K562 (cell line): ENCODE data around the gene SSH3. TPM values are rescaled to one million over a fixed set of nuclear protein-coding genes. Genes with fewer than 3 reads are reported as not detected.

Experiments
- ASH1L ChIP-seq: fragments of 450-650 bp; IDR thresholded peaks from 2 replicates; pipeline ENCODE4 v1.6.1; 2018; ENCODE audit warnings: borderline replicate concordance, mild to moderate bottlenecking, low read depth; ENCODE audit not compliant: partially characterized antibody
- BHLHE40 ChIP-seq: IDR thresholded peaks from 2 replicates; pipeline ENCODE4 v1.6.1; 2011; ENCODE audit warnings: low read length, improper control_type of control experiment
- CHD2 ChIP-seq: IDR thresholded peaks from 2 replicates; pipeline ENCODE4 v1.6.1; 2011; ENCODE audit warnings: low read depth, low read length
- CREBBP ChIP-seq: IDR thresholded peaks from one replicate; pipeline ENCODE4 v1.6.1; 2012; ENCODE audit warnings: low read depth, mild to moderate bottlenecking, control low read depth, inconsistent platforms, low read length
- IRF2 ChIP-seq: sonication (generic); formaldehyde crosslinking; IDR thresholded peaks from 2 replicates; pipeline ENCODE4 v1.8.1; 2022; ENCODE audit warnings: mild to moderate bottlenecking, missing genetic modification reagents
- KDM2B ChIP-seq: fragments of 250-450 bp; sonication (Bioruptor Pico); IDR thresholded peaks from 2 replicates; pipeline ENCODE4 v1.8.0; 2021; ENCODE audit warnings: mild to moderate bottlenecking, moderate library complexity
- KLF13 ChIP-seq: fragments of 450-650 bp; IDR thresholded peaks from 2 replicates; pipeline ENCODE4 v1.6.1; 2016; ENCODE audit warnings: missing genetic modification characterization, low read depth, mild to moderate bottlenecking, missing compliant biosample characterization, moderate library complexity, borderline replicate concordance
- MAFK ChIP-seq: IDR thresholded peaks from 2 replicates; pipeline ENCODE4 v1.6.1; 2011; ENCODE audit warnings: low read length, improper control_type of control experiment
- MCM2 ChIP-seq: fragments of 450-650 bp; IDR thresholded peaks from 2 replicates; pipeline ENCODE4 v1.6.1; 2017; ENCODE audit warnings: low read depth, mild to moderate bottlenecking
- POLR2AphosphoS2 ChIP-seq: IDR thresholded peaks from 2 replicates; pipeline ENCODE4 v1.6.1; 2012; ENCODE audit warnings: low read length, improper control_type of control experiment
- PTTG1 ChIP-seq: fragments of 450-650 bp; IDR thresholded peaks from 2 replicates; pipeline ENCODE4 v1.6.1; 2016; ENCODE audit warnings: low read depth, mild to moderate bottlenecking, missing genetic modification characterization, missing compliant biosample characterization
- RBM17 ChIP-seq: fragments of 200-400 bp; formaldehyde crosslinking; IDR thresholded peaks from 2 replicates; pipeline ENCODE4 v1.6.1; 2017; ENCODE audit warnings: low read depth, mild to moderate bottlenecking, low read length, borderline replicate concordance
- SMARCA5 ChIP-seq: fragments of 450-650 bp; IDR thresholded peaks from 2 replicates; pipeline ENCODE4 v1.6.1; 2016
- TAF7 ChIP-seq: fragments of 450-650 bp; IDR thresholded peaks from 2 replicates; pipeline ENCODE4 v1.6.1; 2016; ENCODE audit warnings: missing genetic modification characterization, missing compliant biosample characterization
- TARDBP ChIP-seq: fragments of 450-650 bp; IDR thresholded peaks from 2 replicates; pipeline ENCODE4 v1.6.1; 2016
- TCF7 ChIP-seq: sonication (generic); IDR thresholded peaks from 2 replicates; pipeline ENCODE4 v1.6.1; 2016; ENCODE audit warnings: antibody characterized with exemption, borderline replicate concordance
- THRB ChIP-seq: fragments of 450-650 bp; formaldehyde crosslinking; conservative IDR thresholded peaks from 2 replicates; pipeline ENCODE4 v1.4.0; 2022; ENCODE audit warnings: mild to moderate bottlenecking, missing genetic modification characterization
- YY1 ChIP-seq, 3 experiments: IDR thresholded peaks; 2 replicates each; pipeline ENCODE4 v1.6.1; 2011; ENCODE audit warnings: low read length in 2 of 3, mild to moderate bottlenecking in 2 of 3, moderate library complexity in 2 of 3, borderline replicate concordance in 1 of 3, control low read depth in 1 of 3, low read depth in 1 of 3; ENCODE audit not compliant: insufficient read depth in 3 of 3, insufficient replicate concordance in 2 of 3, control insufficient read depth in 1 of 3, insufficient read length in 1 of 3; ENCODE audit errors: extremely low read depth in 1 of 3
- ZFP1 ChIP-seq: fragments of 450-650 bp; formaldehyde crosslinking; IDR thresholded peaks from 2 replicates; pipeline ENCODE4 v1.4.0; 2020; ENCODE audit warnings: mild to moderate bottlenecking, mixed read lengths
- ZNF274 ChIP-seq: IDR thresholded peaks from 2 replicates; pipeline ENCODE4 v1.6.1; 2011; ENCODE audit warnings: low read depth, mild to moderate bottlenecking, low read length, moderate library complexity, borderline replicate concordance
- ZNF408 ChIP-seq: fragments of 250-450 bp; sonication (Bioruptor Pico); IDR thresholded peaks from 2 replicates; pipeline ENCODE4 v1.4.0; 2020; ENCODE audit warnings: low read depth, mild to moderate bottlenecking, moderate library complexity
- ZNF511 ChIP-seq: sonication (generic); formaldehyde crosslinking; IDR thresholded peaks from 2 replicates; pipeline ENCODE4 v1.8.0; 2022; ENCODE audit warnings: mild to moderate bottlenecking, missing genetic modification reagents
- ZNF551 ChIP-seq: fragments of 250-450 bp; sonication (Bioruptor Pico); IDR thresholded peaks from 2 replicates; pipeline ENCODE4 v1.5.0; 2021; ENCODE audit warnings: mild to moderate bottlenecking, moderate library complexity
- ZNF77 ChIP-seq: fragments of 250-450 bp; sonication (Bioruptor Pico); IDR thresholded peaks from 2 replicates; pipeline ENCODE4 v1.5.0; 2020
- ZNF830 ChIP-seq: fragments of 250-450 bp; sonication (Bioruptor Pico); IDR thresholded peaks from 2 replicates; pipeline ENCODE4 v1.5.0; 2021; ENCODE audit warnings: mild to moderate bottlenecking
- ZSCAN32 ChIP-seq: fragments of 450-650 bp; formaldehyde crosslinking; IDR thresholded peaks from 2 replicates; pipeline ENCODE4 v1.4.0; 2020; ENCODE audit warnings: mild to moderate bottlenecking, moderate library complexity
- polyA plus RNA-seq, 8 experiments: library from polyadenylated mRNA; depleted of rRNA in 4 of 8; stranded (reverse) in 5 of 8; unstranded in 3 of 8; fragments of >200 nt; fragmentation: Nextera tagmentation in 2 of 8; fragmentation: Illumina TruSeq in 1 of 8; extraction: Ambion mirVana in 2 of 8; extraction: Trizol in 1 of 8; gene quantifications; 2 replicates each; pipeline versions ENCODE4 v1.2.1 to v1.2.3, GENCODE V29; 2011 to 2014; ENCODE audit warnings: inconsistent platforms in 1 of 8, missing spikeins in 1 of 8
- total RNA-seq, 7 experiments: library from RNA; depleted of rRNA in 6 of 7; stranded (reverse); fragments of >200 nt in 6 of 7; fragmentation: Illumina TruSeq in 2 of 7; extraction: Trizol in 2 of 7; gene quantifications; 2 replicates each; pipeline versions ENCODE4 v1.2.1 to v1.2.3, GENCODE V29; 2011 to 2021; ENCODE audit warnings: low replicate concordance in 1 of 7
- TF ChIP-seq, protein P1 (sequence below): fragments of 250-450 bp; sonication (Bioruptor Pico); IDR thresholded peaks from 2 replicates; pipeline ENCODE4 v1.4.0; 2020; ENCODE audit warnings: mild to moderate bottlenecking, moderate library complexity

SSH3 gene
- total and polyA plus RNA-seq, 9 of the 15 experiments (the other 6 are each of a cell fraction or from before 2014, with no cell fraction given), result 0.07 to 1.0 (median 0.24) TPM; not detected in 3

GRCh38 chr11:67353317-67354074 lies 50.2 kb downstream of the SSH3 start, which contains the start of gene POLD4 (continued):
- no peak for TF ChIP-seq MAFK
- no peak for TF ChIP-seq ZNF408 (CRISPR knock-in tag)
- no peak for TF ChIP-seq THRB
- TF ChIP-seq KLF13 (tag), result no peak
- no peak for TF ChIP-seq TCF7
- TF ChIP-seq IRF2, result no peak
- TF ChIP-seq ZFP1 (CRISPR knock-in tag), result no peak
- TF ChIP-seq ZSCAN32, result no peak; the same call in 1 of the 2 replicates
- no peak for TF ChIP-seq ZNF551 (CRISPR knock-in tag)
- TF ChIP-seq KDM2B (CRISPR knock-in tag), result no peak
- no peak for TF ChIP-seq BHLHE40
- no peak for TF ChIP-seq RBM17
- peak; percentile 5; the same call in 1 of the 2 replicates for TF ChIP-seq ZNF511 (CRISPR knock-in tag)
- TF ChIP-seq ZNF830 (CRISPR knock-in tag), result no peak
- no peak for TF ChIP-seq SMARCA5
- no peak for TF ChIP-seq ZNF274
- no peak for TF ChIP-seq POLR2AphosphoS2
- TF ChIP-seq TARDBP, result no peak
- TF ChIP-seq ZNF77 (CRISPR knock-in tag), result no peak
- no peak for TF ChIP-seq CREBBP
- TF ChIP-seq PTTG1 (tag), result no peak
- TF ChIP-seq CHD2, result peak; percentile 82
- peak; percentile 77 for TF ChIP-seq TAF7 (tag)
- TF ChIP-seq MCM2, result no peak
- TF ChIP-seq YY1 (IDR thresholded peaks at IDR 0.05; ENCODE audit: borderline replicate concordance in 1 of 3, control insufficient read depth in 1 of 3, extremely low read depth in 1 of 3, insufficient read depth in 3 of 3, insufficient read length in 1 of 3, insufficient replicate concordance in 2 of 3, low read depth in 1 of 3, low read length in 2 of 3), result peak in 1 of 3 experiments; percentile 67
- TF ChIP-seq ASH1L, result peak; percentile 80
- TF ChIP-seq, protein P1, sequence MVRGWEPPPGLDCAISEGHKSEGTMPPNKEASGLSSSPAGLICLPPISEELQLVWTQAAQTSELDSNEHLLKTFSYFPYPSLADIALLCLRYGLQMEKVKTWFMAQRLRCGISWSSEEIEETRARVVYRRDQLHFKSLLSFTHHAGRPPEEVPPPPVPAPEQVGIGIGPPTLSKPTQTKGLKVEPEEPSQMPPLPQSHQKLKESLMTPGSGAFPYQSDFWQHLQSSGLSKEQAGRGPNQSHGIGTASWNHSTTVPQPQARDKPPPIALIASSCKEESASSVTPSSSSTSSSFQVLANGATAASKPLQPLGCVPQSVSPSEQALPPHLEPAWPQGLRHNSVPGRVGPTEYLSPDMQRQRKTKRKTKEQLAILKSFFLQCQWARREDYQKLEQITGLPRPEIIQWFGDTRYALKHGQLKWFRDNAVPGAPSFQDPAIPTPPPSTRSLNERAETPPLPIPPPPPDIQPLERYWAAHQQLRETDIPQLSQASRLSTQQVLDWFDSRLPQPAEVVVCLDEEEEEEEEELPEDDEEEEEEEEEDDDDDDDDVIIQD (CRISPR knock-in tag), result no peak
